Keratinocyte (primary cell): ENCODE data around the gene PI3. TPM values are rescaled to one million over a fixed set of nuclear protein-coding genes. Genes with fewer than 3 reads are reported as not detected.

ENCODE experiments used
- DNase-seq: peaks from one replicate; pipeline ENCODE4 v3.0.0-alpha.2; 2011; ENCODE audit warnings: low read depth, missing footprints, low spot score
- FAIRE-seq: peaks from 2 replicates; lab custom pipeline; 2011; peaks lifted over from hg19 to GRCh38; lab: Jason Lieb, UNC
- H2AFZ ChIP-seq: 2 replicates; pipeline ENCODE4 v1.6.0; 2012; ENCODE audit warnings: low read length, control low read depth, inconsistent platforms; ENCODE audit not compliant: control insufficient read depth
- H3K27ac ChIP-seq: 2 replicates; pipeline ENCODE4 v1.5.1; 2011; ENCODE audit warnings: low read length; ENCODE audit not compliant: control insufficient read depth, insufficient read depth
- H3K27me3 ChIP-seq: 3 replicates; pipeline ENCODE4 v1.6.0; 2011; ENCODE audit warnings: low read length; ENCODE audit not compliant: control insufficient read depth, insufficient read depth; ENCODE audit errors: extremely low read depth
- H3K36me3 ChIP-seq, 2 experiments: 2 replicates in 1 of 2; 3 replicates in 1 of 2; pipeline ENCODE4 v1.5.1; 2011; ENCODE audit warnings: low read length in 2 of 2, mild to moderate bottlenecking in 1 of 2; ENCODE audit not compliant: control insufficient read depth in 2 of 2, insufficient read depth in 2 of 2; ENCODE audit errors: extremely low read depth in 1 of 2
- H3K4me1 ChIP-seq: 3 replicates; pipeline ENCODE4 v1.5.1; 2011; ENCODE audit warnings: low read length; ENCODE audit not compliant: control insufficient read depth, insufficient read depth; ENCODE audit errors: extremely low read depth
- H3K4me2 ChIP-seq: 3 replicates; pipeline ENCODE4 v1.6.0; 2011; ENCODE audit warnings: low read depth, low read length; ENCODE audit not compliant: control insufficient read depth, insufficient read depth; ENCODE audit errors: extremely low read depth
- H3K4me3 ChIP-seq, 3 experiments: fragments of 200-600 bp in 1 of 3; sonication (generic) in 1 of 3; 2 replicates in 2 of 3; 3 replicates in 1 of 3; pipeline ENCODE4 v1.5.1; 2011 to 2016; ENCODE audit warnings: low read length in 3 of 3, mild to moderate bottlenecking in 3 of 3, control low read depth in 2 of 3, inconsistent platforms in 1 of 3, low read depth in 1 of 3, mixed read lengths in 1 of 3, mixed run types in 1 of 3, moderate library complexity in 1 of 3; ENCODE audit not compliant: control insufficient read depth in 2 of 3, insufficient read depth in 2 of 3; ENCODE audit errors: extremely low read depth in 1 of 3
- H3K79me2 ChIP-seq: 2 replicates; pipeline ENCODE4 v1.6.0; 2012; ENCODE audit warnings: low read length; ENCODE audit not compliant: control insufficient read depth, insufficient read depth
- H3K9ac ChIP-seq: 3 replicates; pipeline ENCODE4 v1.6.0; 2011; ENCODE audit warnings: low read length; ENCODE audit not compliant: control insufficient read depth, insufficient read depth; ENCODE audit errors: extremely low read depth
- H3K9me1 ChIP-seq: 3 replicates; pipeline ENCODE4 v1.6.0; 2011; ENCODE audit warnings: low read length; ENCODE audit not compliant: control insufficient read depth, insufficient read depth; ENCODE audit errors: extremely low read depth
- H3K9me3 ChIP-seq: 2 replicates; pipeline ENCODE4 v1.5.1; 2012; ENCODE audit warnings: low read depth, low read length; ENCODE audit not compliant: control insufficient read depth
- H4K20me1 ChIP-seq: 3 replicates; pipeline ENCODE4 v1.6.0; 2011; ENCODE audit warnings: low read length; ENCODE audit not compliant: control insufficient read depth, insufficient read depth; ENCODE audit errors: extremely low read depth
- CTCF ChIP-seq, 3 experiments: IDR thresholded peaks in 1 of 3; conservative IDR thresholded peaks in 1 of 3; optimal IDR thresholded peaks in 1 of 3; 2 replicates in 2 of 3; 3 replicates in 1 of 3; pipeline versions ENCODE3 to v1.5.1; 2011; ENCODE audit warnings: low read length in 3 of 3, mild to moderate bottlenecking in 3 of 3, moderate library complexity in 2 of 3, control low read depth in 1 of 3, inconsistent platforms in 1 of 3; ENCODE audit not compliant: insufficient read depth in 2 of 3; ENCODE audit errors: extremely low read depth in 1 of 3
- EZH2 ChIP-seq: IDR thresholded peaks from one replicate; pipeline ENCODE4 v1.6.1; 2012; ENCODE audit warnings: inconsistent platforms, mild to moderate bottlenecking, low read length, moderate library complexity
- dilution Hi-C: fragments of 300-500 bp; cut with MboI; formaldehyde crosslinking; loops from one replicate; pipeline ENCODE4 v1.7.0; 2020; ENCODE audit warnings: low sequenced_read_pairs; ENCODE audit not compliant: extremely low pct_ligation_motif_present
- polyA plus RNA-seq, 5 experiments: library from polyadenylated mRNA; depleted of rRNA in 3 of 5; stranded (reverse) in 3 of 5; stranded (forward) in 1 of 5; unstranded in 1 of 5; fragments of >200 nt; gene quantifications; 1 replicate in 1 of 5; 2 replicates in 3 of 5; 3 replicates in 1 of 5; pipeline versions ENCODE4 v1.2.1 to v1.2.3, GENCODE V29; 2011 to 2012; ENCODE audit warnings: missing spikeins in 2 of 5, low read depth in 1 of 5, low replicate concordance in 1 of 5

PI3 gene
- polyA plus RNA-seq, 1 donor (not counting 4 experiments of a cell fraction or from before 2014, with no cell fraction given) = 71.1 TPM

- TF ChIP-seq EZH2 (no peak), CTCF (optimal IDR thresholded peaks at IDR 0.05 in 1 of 3, IDR thresholded peaks at IDR 0.05 in 1 of 3, conservative IDR thresholded peaks at IDR 0.05 in 1 of 3; ENCODE audit: extremely low read depth in 1 of 3, insufficient read depth in 2 of 3, low read length in 3 of 3) (no peak)
- Histone ChIP-seq H3K36me3 (no peaks in the 10 kb centered on the region), H3K4me1 (no peaks in the 10 kb centered on the region), H2AFZ (no peak overlapping the region), H3K4me3 (no peak overlapping the region), H3K9me1 (no peaks in the 10 kb centered on the region), H3K27ac (no peak overlapping the region), H3K79me2 (no peaks in the 10 kb centered on the region), H3K4me2 (no peak overlapping the region), H4K20me1 (no peaks in the 10 kb centered on the region), H3K27me3 (no peaks in the 10 kb centered on the region), H3K9me3 (no peaks in the 10 kb centered on the region), H3K9ac (no peak overlapping the region)
- no peak for DNase-seq
- FAIRE-seq = no peak
- dilution Hi-C loops = no loop called here
Observed at GRCh38 chr20:45218124-45218523, 43.4 kb downstream of the PI3 start.

- no peaks in the 10 kb centered on the region for H4K20me1 ChIP-seq
- H2AFZ ChIP-seq = no peak overlapping the region
- no peak overlapping the region for H3K27ac ChIP-seq
- H3K9me1 ChIP-seq = no peaks in the 10 kb centered on the region
- H3K4me2 ChIP-seq = no peak overlapping the region
- FAIRE-seq (no peak), DNase-seq (no peak)
- no peak overlapping the region for H3K4me3 ChIP-seq
- no peaks in the 10 kb centered on the region for H3K79me2 ChIP-seq
- no peaks in the 10 kb centered on the region for H3K9me3 ChIP-seq
- no peaks in the 10 kb centered on the region for H3K4me1 ChIP-seq
- dilution Hi-C loops = no loop called here
- no peaks in the 10 kb centered on the region for H3K27me3 ChIP-seq
- no peak overlapping the region for H3K9ac ChIP-seq
- no peaks in the 10 kb centered on the region for H3K36me3 ChIP-seq
- TF ChIP-seq CTCF (optimal IDR thresholded peaks at IDR 0.05 in 1 of 3, IDR thresholded peaks at IDR 0.05 in 1 of 3, conservative IDR thresholded peaks at IDR 0.05 in 1 of 3; ENCODE audit: extremely low read depth in 1 of 3, insufficient read depth in 2 of 3, low read length in 3 of 3) (no peak), EZH2 (no peak)
Observed at GRCh38 chr20:45218636-45219035, 43.9 kb downstream of the PI3 start.
